AG20443 (cell line): ENCODE data around the gene PPIG.
"Not testable (repeated sequence)": the region's sequence is repeated elsewhere in the genome, so short reads cannot be mapped to it uniquely, and the experiment has no call there.

ENCODE experiments used
- DNase-seq: peaks from one replicate; pipeline ENCODE4 v3.0.0; 2012; ENCODE audit warnings: low spot score, mixed read lengths

The PPIG gene

DNA sequence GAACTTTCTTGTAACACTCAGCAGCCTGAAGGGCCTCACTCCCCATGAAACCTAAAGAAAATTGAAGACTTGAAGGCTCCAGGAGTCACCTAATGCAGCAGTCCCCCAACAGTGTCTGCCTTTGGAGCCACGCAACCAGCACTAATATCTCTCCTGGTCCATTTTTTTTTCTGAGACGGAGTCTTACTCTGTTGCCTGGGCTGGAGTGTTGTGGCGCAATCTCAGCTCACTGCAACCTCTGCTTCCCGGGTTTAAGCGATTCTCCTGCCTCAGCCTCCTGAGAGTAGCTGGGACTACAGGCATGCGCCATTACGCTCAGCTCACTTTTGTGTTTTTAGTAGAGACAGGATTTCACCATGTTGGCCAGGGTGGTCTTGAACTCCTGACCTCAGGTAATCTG, 12.4 kb downstream of the PPIG start:
- not testable (repeated sequence) for DNase-seq

DNA sequence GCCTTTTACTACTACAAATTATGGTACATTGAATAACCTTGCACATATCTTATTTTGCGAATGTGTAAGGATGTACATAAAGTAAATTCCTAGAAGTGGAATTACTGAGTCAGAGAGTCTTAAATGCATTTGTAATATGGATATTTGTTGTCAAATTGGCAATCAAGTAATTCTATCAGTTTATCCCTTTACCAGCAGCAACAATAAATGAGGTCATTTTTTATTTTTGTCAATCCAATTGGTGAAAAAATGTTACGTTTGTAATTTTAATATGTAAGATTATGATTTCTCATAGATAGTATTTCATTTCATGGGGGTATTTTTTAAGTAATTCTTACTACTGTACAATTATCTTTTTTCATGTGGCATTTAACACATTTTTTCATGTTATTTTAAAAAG, 14.8 kb downstream of the PPIG start:
- no peak for DNase-seq

DNA sequence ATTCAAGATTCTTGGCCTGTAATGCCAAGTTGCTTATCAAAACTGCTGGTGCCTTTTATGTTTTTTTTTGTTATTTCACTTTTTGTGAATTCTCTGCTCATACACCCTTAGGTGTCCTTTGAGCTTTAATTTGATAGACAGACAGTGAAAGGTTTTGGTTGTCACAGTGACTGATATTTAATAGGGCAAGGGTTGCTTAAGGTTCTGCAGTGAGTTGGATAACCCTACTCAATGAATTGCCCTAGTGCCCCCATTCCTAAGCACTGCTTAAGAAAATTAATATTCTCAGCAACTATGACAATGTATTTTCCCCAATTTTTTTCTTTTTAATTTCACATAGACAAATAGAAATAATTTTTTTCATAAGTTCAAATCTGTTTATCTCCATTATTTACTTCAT, 15.4 kb downstream of the PPIG start:
- DNase-seq, result no peak

DNA sequence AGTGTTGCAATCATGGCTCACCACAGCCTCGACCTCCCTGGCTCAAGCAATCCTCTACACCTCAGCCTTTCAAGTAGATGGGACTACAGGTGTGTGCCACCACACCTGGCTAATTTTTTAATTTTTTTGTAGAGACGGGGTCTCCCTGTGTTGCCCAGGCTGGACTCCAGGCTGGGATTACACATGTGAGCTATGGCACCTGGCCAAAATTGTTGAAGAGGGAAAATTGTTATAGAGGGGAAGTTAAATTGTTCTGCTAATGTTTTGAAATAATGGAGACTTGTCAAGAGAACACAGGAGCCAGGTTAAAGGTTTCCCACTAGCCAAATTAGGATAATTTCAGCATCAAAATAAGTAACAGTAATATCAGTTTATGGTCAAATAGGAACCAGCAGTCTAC, 25.1 kb downstream of the PPIG start:
- DNase-seq, result no peak

DNA sequence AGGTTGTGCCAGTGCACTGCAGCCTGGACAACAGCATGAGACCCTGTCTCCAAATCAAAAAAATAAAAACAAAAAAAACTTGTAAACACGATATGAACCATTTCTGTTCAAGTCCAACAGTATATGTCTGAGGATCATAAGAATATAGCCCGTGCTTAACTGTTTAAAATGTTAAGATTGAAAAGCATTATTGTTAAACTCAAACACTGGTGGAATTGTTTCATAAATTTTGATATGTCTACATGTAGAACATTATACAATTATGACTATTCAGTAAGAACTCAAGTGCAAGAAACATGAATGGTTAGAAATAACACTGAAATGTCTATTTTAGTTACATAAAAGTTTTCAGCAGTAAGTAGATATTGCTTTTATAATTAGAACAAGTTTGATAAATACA, 29.7 kb downstream of the PPIG start:
- no peak for DNase-seq

DNA sequence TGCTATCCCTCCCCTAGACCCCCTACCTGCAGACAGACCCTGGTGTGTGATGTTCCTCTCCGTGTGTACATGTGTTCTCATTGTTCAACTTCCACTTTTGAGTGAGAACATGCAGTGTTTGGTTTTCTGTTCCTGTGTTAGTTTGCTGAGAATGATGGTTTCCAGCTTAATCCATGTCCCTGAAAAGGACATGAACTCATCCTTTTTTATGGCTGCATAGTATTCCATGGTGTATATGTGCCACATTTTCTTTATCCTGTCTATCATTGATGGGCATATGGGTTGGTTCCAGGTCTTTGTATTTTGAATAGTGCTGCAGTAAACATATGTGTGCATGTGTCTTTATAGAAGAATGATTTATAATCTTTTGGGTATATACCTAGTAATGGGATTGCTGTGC, 31.8 kb downstream of the PPIG start:
- not testable (repeated sequence) for DNase-seq

DNA sequence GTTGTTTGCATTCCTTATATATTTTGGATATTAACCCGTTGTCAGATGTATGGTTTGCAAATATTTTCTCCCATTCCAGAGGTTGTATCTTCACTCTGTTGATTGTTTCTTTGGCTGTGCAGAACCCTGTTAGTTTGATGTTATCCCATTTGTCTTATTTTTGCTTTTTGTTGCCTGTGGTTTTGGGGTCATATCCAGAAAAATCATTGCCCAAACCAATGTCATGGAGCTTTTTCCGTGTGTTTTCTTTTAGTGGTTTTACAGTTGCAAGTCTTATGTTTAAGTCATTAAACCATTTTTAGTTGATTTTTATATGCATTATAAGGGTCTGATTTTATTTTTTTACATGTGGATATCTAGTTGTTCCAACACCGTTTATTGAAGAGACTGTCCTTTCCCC, 35.8 kb downstream of the PPIG start:
- no peak for DNase-seq

DNA sequence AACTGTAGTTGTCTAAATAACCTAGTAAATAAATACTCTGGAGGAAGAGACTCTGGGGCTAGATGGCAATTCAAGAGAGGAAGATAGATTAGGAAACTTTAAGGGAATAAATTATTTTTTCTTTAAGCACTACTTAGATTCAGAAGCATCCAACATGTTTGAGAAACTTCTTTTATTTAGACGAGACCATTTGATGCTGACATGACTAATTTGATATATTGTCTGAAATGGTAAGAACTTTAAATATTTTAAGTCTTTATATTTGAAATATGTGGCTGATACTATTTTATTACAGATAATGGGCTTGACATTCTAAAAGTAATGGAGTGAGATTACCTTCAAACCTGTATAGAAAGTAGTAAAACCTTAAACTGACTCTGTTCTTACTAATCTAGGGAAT, 36.4 kb downstream of the PPIG start:
- DNase-seq, result no peak

DNA sequence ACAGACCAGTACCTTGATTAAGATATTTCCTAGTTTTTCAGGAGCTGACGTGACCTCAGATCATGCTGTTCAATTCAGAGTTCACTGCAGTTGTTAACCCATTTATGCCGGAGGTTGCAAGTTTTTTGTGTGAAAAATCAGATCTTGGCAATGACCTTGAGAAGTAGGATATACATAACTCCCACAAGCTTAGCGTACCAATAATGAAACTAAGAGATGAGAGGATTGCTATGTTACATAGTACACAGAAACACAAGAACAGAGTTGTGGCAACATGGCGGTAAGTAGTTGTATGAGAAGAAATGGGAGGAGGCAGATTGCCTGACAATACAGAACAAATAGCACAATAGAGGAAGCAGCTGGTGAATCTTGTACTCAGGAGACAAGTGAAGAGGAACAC, 39.1 kb downstream of the PPIG start:
- DNase-seq, result no peak

DNA sequence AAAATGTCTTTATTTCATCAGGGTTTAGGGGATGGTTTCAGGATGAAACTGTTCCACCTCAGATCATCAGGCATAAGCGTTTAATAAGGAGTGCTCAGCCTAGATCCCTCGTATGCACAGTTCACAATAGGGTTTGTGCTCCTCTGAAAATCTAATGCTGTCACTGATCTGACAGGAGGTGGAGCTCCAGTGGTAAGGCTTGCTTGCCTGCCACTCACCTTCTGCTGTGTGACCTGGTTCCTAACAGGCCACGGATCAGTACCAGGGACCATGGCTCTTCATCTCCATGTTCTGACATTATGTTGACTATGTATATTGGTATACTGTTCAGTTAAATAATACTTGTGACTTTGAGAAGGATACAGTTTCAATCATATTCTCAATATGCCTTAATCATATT, 41.6 kb downstream of the PPIG start:
- DNase-seq, result no peak

DNA sequence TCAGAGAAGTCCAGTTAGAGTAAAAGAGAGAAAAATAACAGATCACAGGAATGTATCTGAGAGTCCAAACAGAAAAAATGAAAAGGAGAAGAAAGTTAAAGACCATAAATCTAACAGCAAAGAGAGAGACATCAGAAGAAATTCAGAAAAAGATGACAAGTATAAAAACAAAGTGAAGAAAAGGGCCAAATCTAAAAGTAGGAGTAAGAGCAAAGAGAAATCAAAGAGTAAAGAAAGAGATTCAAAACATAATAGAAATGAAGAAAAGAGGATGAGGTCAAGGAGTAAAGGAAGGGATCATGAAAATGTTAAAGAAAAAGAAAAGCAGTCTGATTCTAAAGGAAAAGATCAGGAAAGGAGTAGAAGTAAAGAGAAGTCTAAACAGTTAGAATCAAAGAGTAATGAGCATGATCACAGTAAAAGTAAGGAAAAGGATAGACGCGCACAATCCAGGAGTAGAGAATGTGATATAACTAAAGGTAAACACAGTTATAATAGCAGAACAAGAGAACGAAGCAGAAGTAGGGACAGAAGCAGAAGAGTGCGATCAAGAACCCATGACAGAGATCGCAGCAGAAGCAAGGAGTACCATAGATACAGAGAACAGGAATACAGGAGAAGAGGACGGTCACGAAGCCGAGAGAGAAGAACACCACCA, 52.4 kb downstream of the PPIG start:
- DNase-seq, result no peak

DNA sequence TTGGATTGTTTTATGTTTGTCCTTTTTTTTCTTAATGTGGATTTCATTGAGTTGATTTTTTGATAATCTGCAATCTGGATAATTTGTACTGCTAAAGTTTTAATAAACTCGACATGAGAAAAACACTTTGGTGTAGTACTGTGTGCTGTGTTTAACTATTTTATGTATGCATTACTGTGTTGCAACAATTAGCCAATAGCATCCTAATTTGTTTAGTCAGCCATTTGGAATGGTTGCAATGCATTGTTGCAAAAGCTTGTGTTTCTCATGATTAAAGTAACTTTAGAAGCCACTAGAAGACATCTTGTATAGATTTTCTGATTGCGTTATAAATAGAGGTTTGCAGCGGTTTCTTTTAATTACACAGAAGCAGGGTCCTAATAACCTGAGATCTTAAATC, 53.5 kb downstream of the PPIG start:
- peak; percentile 5 for DNase-seq

DNA sequence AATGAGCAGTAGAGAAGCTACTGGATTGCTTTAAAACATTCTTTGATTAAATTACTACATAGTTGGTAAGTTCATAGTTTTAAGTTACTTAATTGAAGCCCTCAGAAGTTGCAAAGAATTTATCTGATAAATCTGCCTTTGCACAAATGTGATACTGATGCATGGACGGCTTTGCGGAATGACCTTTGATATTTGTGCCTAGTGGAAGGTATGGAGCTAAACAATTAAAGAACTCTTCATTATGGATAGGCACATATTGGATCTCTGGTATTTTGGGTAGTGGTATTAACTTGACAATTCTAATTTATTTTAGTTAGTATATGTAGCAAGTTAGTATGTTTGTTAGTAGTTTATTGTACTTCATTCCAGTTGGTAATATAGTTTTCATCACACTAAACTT, 56.0 kb downstream of the PPIG start:
- no peak for DNase-seq

DNA sequence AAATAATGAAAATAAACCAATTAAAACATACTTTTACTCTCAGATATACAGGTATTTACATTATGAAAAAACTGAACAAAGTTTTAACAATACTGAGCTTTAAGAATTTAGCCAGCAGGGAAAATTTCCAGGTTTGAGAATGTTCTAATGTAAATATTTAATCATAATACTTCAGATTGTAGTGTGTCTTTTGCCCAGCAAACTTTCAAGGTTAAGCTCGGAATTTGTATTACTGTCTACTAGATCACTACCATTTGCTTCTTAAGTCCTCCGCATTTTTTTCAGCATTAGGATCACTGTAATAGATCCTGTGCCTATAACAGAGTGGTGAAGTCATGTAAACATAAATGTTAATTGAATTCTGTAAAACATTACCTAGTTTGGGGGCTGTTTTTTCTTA, 57.3 kb downstream of the PPIG start:
- DNase-seq, result no peak

DNA sequence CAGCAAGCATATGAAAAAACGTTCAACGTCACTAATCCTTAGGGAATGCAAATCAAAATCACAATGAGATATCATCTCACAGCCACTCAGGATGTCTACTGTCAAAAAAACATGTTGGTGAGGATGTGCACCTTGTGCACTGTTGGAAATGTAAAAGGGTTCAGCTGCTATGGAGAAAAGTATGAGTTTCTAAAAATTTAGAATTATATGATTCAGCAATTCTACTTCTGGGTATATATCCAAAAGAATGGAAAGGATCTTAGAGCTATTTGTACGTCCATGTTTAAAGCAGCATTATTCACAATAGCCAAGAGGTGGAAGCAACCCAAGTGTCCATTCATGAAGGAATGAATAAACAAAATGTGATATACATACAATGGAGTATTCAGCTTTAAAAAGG, 60.0 kb downstream of the PPIG start:
- no peak for DNase-seq

DNA sequence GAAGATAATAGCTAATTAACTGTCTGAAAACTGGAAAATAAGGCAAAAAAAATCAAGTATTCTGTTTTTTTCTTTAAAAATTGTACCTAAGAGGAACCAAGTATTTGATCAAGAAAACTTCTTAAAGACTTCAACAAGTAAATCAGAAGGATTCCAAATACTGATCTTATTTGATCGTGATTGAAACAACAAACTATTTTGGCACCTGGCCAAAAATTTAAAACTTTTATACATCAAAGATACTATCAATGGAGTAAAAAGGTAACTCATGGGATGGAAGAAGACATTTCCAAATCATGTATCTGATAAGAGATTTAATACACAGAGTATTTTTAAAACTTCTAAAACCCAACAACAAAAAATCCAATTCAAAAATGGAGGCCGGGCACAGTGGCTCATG, 63.3 kb downstream of the PPIG start:
- no peak for DNase-seq

DNA sequence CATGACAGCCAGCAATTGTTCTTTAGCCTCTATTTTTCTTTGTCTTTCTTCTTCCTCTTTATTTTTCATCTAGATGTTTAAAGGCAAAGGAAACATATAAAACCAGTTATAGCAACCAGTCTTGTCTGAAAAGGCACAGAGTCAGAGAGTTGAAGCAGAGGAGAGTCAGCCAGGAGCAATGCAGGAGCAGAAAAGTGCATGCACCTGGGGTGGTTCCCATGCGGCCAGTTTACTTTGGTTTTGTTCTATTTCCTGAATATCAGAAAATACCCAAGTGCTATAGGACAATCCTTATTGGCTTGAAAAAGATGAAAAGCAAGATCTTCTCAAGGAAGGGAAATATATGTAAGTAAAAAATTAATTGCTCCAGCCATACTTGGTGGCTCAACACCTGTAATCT, 65.1 kb downstream of the PPIG start:
- no peak for DNase-seq

DNA sequence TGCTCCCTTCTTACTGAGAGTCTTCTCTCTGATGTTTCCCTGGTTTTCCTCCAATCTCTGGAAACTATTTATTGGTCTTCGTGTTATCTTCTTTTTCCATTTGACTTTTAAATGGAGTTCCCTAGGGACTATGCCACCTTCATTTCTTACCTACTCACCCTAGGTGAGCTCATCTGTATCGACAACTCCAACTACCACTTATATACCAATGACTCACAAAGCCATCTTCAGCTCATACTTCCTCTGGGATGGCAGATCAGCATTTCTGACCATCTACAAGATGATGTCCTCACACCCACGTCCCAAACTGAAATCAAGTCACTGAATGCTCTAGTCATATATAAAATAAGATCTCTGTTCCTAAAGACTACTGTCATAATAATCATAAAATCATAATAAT, 69.5 kb downstream of the PPIG start:
- DNase-seq, result no peak

DNA sequence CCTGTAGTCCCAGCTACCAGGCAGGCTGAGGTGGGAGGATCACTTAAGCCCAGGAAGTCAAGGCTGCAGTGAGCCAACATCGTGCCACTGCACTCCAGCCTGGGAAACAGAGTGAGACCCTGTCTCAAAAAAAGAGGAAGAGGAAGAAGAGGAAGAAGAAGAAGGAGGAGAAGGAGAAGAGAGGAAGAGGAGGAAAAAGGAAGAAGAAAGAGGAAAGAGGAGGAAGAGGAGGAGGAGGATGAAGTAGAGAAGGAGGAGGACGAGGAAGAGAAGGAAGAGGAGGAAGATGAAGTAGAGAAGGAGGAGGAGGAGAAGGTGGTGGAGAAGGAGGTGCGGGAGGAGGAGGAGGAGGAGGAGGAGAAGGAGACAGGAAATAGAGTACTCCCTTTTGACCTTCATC, 72.0 kb downstream of the PPIG start:
- DNase-seq, result no peak

DNA sequence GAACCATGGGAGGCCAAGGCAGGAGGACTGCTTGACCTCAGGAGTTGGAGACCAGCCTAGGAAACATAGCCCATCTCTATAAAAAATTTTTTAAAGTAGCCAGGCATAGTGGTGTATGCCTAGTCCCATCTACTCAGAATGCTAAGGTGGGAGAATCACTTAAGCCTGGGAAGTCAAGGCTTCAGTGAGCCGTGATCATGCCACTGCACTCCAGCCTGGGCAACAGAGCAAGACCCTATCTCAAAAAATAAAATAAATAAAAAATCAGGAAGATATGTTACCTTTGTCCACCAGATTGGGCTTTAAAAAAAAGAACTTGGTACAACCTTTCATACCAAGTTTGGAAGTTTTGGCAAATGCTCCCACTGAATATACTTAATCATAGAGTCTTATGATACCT, 74.7 kb downstream of the PPIG start:
- DNase-seq, result no peak

DNA sequence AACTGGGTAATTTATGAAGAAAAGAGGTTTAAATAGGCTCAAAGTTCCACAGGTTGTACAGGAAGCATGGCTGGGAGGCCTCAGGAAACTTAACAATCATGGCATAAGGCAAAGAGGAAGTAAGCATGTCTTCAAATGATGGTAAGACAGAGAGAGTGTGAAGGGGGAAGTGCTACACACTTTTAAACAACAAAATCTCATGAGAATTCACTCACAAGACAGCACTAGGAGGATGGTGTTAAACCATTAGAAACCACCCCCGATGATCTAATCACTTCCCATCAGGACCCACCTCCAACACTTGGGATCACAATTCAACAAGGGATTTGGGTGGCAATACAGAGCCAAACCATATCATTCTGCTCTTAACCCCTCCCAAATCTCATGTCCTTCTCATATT, 75.2 kb downstream of the PPIG start:
- DNase-seq, result no peak

DNA sequence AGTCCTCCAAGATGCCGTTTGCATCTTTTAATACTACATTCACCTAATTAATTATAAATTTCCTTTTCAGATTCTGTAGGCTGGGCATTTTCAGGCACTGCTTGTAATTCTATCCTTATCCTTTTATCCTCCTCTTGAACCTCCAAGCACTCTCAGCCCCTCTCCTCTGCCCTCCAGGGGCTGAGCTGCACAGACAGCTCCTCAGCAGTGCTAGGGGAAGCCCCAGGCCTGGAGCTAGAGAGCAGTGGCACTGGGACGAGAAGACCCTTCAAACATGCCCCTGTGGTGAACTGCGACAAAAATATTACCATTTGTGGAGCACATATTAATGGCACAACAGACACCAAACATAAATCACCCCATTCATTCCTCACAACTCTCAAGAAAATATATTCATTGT, 77.1 kb downstream of the PPIG start:
- DNase-seq, result no peak

DNA sequence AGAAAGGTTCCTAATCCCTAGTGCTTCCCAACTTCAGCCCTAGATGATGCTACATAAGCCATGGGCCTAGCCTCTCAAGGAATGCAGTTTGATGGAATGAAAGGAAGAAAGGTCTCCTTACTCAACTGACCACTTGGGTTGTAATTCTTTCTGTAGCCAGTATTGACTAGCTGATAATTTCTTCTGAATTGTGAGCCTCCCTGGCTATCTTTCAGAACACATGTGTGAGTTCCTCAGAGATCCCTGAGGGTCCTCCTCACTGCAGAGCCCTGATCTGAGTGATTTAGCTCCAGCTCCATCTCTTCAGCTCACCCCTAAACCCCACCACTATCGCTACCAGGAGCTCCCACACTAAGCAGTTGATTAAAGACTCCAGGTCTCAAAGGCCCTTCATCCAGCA, 78.6 kb downstream of the PPIG start:
- DNase-seq, result no peak

DNA sequence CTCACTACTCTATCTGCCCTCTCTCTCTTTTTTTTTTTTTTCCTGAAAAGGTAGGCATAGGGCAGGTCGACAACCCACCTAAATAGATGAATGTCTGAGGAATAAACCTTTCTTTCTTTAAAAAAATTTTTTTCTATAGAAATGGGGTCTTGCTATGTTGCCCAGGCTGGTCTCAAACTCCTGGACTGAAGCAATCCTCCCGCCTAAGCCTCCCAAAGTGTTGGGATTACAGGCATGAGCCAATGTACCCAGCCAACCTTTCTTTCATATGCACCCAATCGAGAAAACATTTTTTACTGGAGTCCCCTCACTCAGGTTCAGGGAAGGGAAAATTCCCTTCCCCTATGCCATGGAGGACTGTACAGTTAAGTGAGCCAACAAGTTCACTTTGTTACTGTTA, 79.1 kb downstream of the PPIG start:
- no peak for DNase-seq

DNA sequence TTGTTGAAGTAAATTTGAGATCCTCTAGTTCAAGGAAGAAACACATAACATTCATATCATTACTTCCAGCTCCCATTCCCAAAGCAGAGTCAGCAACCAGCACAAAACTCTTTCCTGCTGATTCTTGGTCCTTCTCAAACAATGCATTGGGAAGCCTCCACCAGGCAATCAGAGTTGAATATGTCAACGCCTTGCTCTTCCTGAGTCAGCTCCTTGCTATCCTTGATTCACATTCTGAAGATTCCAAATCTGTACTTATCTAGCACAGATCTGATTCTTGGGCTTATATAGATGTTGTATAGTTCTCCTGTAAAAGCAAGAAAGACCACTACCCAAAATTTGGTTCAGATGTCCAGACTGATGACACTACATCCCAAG, 80.4 kb downstream of the PPIG start:
- DNase-seq, result peak; percentile 21
